HCT116 (cell line): ENCODE results near the gene LYST.

Experiments
- CTCF ChIP-seq, 3 experiments: fragments of 200-600 bp in 1 of 3; sonication (generic) in 1 of 3; IDR thresholded peaks in 2 of 3; conservative IDR thresholded peaks in 1 of 3; 2 replicates each; pipeline ENCODE4 v1.5.1; 2012 to 2017; ENCODE audit warnings: low read depth in 2 of 3, low read length in 2 of 3, antibody characterized with exemption in 1 of 3, borderline replicate concordance in 1 of 3, control low read depth in 1 of 3, mild to moderate bottlenecking in 1 of 3, mixed read lengths in 1 of 3, mixed run types in 1 of 3, moderate library complexity in 1 of 3; ENCODE audit not compliant: insufficient read depth in 1 of 3
- POLR2A ChIP-seq: IDR thresholded peaks from 2 replicates; pipeline ENCODE4 v1.7.0; 2011; ENCODE audit warnings: borderline replicate concordance; ENCODE audit not compliant: insufficient read depth, insufficient read length; ENCODE audit errors: extremely low read depth
- YY1 ChIP-seq: IDR thresholded peaks from 2 replicates; pipeline ENCODE4 v1.6.1; 2011; ENCODE audit warnings: low read length, low read depth, moderate library complexity, mild to moderate bottlenecking; ENCODE audit not compliant: insufficient replicate concordance; ENCODE audit errors: extremely low read depth

GRCh38 chr1:235702412-235702811 lies 164.3 kb downstream of the LYST start:
- no peak for TF ChIP-seq CTCF (IDR thresholded peaks at IDR 0.05 in 2 of 3, conservative IDR thresholded peaks at IDR 0.05 in 1 of 3; ENCODE audit: borderline replicate concordance in 1 of 3, insufficient read depth in 1 of 3, low read depth in 2 of 3, low read length in 2 of 3)
- TF ChIP-seq POLR2A, result no peak
- no peak for TF ChIP-seq YY1
